H7 (cell line): ENCODE measurements around the gene TLX3. TPM values are rescaled to one million over a fixed set of nuclear protein-coding genes. Genes with fewer than 3 reads are reported as not detected.
"Not testable (repeated sequence)": the region's sequence is repeated elsewhere in the genome, so short reads cannot be mapped to it uniquely, and the experiment has no call there.

Experiments
- DNase-seq: peaks from one replicate; pipeline ENCODE4 v3.0.0; 2012
- H3K27me3 ChIP-seq: 2 replicates; pipeline ENCODE4 v1.6.0; 2011; ENCODE audit warnings: mild to moderate bottlenecking, low read length; ENCODE audit not compliant: control insufficient read depth, insufficient read depth
- H3K36me3 ChIP-seq: replicated peaks from 2 replicates; pipeline ENCODE4 v1.5.1; 2011; ENCODE audit warnings: low read length; ENCODE audit not compliant: control insufficient read depth, insufficient read depth
- H3K4me3 ChIP-seq: 2 replicates; pipeline ENCODE4 v1.5.1; 2011; ENCODE audit warnings: low read depth, mild to moderate bottlenecking, control low read depth, low read length, moderate library complexity; ENCODE audit not compliant: insufficient read depth
- total RNA-seq: library from RNA; depleted of rRNA; stranded (reverse); fragments of >200 nt; shearing (Covaris generic); gene quantifications from 2 replicates; pipeline ENCODE4 v1.2.3, GENCODE V29; 2014

The TLX3 gene
- total RNA-seq, 1 experiment from 2014 or later: not detected

- no peak for DNase-seq
- no peaks in the 10 kb centered on the region for H3K27me3 ChIP-seq
- H3K36me3 ChIP-seq: no peaks in the 10 kb centered on the region
- no peak overlapping the region for H3K4me3 ChIP-seq
Measured at GRCh38 chr5:171291371-171291770, 17.7 kb upstream of the TLX3 start.

DNA sequence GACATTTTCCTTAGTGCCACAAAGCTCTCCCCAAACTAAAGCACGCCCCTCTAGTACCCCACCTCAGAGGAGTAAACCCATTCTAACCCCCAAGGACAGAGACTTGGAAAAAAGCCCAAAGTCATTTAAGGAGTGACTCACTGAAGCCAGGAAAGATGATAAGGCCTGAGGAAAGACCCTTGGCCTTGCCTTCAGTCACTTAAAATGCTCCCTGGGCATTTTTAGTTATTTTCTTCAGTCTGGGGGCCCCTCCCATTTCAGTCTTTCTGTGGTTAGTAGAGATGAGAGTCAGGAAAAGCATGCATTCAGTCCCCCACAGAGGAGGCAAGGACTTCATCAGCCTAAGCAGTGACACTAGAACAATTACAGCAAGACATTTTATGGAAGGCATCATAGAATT is 13.7 kb upstream of the TLX3 start:
- no peaks in the 10 kb centered on the region for H3K36me3 ChIP-seq
- DNase-seq: no peak

DNA sequence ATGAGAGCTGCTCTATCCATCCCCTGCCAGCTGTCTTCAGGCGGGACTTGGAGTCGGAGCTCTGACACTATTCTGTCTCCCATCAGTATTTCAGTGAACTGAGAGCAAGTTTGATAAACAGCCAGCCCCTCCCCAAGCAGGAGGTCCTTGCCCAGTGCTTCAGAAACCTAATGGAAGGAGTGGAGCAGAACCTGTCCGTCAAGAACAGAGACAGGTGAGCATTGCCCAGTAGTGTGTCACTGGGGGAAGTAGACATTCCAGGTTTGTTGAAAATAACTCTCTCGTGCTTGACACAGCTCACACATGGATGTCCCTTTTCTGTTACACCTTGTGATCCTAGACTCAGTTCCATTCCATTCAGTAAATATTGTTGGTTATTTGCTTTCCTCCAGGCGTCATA is 13.2 kb upstream of the TLX3 start:
- H3K27me3 ChIP-seq: no peaks in the 10 kb centered on the region
- H3K36me3 ChIP-seq: no peaks in the 10 kb centered on the region
- H3K4me3 ChIP-seq: no peak overlapping the region
- no peak for DNase-seq

More for the DNA sequence above, 13.7 kb upstream of the TLX3 start:
- Histone ChIP-seq H3K4me3 (no peak overlapping the region), H3K27me3 (no peaks in the 10 kb centered on the region)

DNA sequence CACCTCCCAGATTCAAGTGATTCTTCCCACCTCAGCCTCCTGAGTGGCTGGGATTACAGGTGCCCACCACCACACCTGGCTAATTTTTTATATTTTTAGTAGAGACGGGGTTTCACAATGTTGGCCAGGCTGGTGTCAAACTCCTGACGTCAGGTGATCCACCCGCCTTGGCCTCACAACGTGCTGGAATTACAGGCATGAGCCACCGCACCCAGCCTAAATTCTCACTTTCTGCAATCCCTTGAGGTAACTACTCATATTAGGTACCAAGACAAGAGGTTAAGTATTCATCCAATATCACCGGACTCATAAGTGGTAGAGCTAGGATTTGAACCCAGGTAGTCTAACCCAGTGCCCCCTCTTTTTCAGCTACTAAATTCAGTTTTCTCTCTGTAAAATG is 11.1 kb upstream of the TLX3 start:
- not testable (repeated sequence) for H3K4me3 ChIP-seq, H3K36me3 ChIP-seq, DNase-seq, H3K27me3 ChIP-seq

DNA sequence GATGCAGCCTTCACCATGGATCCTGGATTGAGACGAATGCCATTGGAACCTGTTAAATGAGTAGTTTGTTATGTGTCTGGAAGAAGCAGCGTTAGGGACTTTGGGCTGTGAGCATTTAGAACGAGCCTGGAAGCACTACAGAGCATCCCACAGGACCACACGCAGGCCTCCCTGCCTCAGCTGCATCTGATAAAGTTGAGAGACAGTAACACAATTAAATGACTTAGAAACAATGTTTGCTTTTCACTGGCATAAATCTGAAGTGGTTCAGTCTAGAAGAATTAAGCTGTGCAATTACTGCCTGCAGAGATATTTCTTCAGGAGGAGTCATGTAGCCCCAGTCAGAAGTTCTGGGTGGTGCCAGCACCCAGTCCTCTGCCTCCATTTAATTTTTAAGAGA is 9.8 kb upstream of the TLX3 start:
- H3K27me3 ChIP-seq: peaks cover 20% of the 10 kb centered on the region
- H3K4me3 ChIP-seq: no peak overlapping the region
- no peak for DNase-seq
- H3K36me3 ChIP-seq: no peaks in the 10 kb centered on the region

- no peak for DNase-seq
- Histone ChIP-seq H3K36me3 (no peaks in the 10 kb centered on the region), H3K27me3 (peaks cover 26% of the 10 kb centered on the region), H3K4me3 (no peak overlapping the region)
Measured at GRCh38 chr5:171299851-171300250, 9.2 kb upstream of the TLX3 start.

DNA sequence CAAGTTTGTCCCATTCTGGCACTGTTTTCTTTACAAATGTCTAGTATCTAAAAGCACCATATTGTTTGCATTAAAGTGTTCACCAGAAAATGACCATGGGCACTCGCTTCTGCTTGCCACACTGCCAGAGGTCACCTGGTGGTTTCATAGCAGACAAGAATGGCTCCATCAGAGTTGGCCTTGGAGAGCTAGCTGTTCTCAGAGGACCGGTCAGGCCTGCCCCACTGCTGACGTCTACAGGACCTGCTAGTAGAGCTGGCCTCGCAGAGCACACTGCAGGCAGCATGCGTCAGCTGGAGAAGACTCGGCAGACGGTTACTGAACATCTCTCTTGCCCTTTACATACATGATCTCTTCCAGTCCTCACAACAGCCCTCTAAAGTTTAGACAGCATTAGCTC is 8.7 kb upstream of the TLX3 start:
- no peak for DNase-seq
- H3K36me3 ChIP-seq: no peaks in the 10 kb centered on the region
- H3K27me3 ChIP-seq: peaks cover 31% of the 10 kb centered on the region
- H3K4me3 ChIP-seq: no peak overlapping the region

DNA sequence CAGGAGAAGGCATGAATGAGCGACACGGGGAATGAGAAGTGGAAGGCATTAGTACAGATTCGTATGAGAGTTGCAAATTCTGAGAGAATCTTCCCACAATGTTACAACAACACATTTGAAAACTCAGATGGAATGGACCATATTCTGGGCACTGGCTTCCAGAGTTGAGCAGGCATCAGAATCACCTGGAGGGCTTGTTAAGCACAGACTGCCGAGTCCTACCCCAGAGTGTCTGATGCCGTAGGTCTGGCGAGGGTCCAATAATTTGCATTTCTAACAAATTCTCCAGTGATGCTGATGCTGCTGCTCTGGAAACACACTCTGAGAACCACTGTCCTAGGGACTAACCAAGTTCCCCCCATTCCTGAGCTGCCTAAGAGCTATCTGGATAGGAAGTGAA is 2.9 kb upstream of the TLX3 start:
- Histone ChIP-seq H3K27me3 (peaks cover 89% of the 10 kb centered on the region), H3K36me3 (no peaks in the 10 kb centered on the region), H3K4me3 (no peak overlapping the region)
- no peak for DNase-seq

- peaks cover 96% of the 10 kb centered on the region for H3K27me3 ChIP-seq
- no peak overlapping the region for H3K4me3 ChIP-seq
- peak; percentile 77 for DNase-seq
- H3K36me3 ChIP-seq: no peaks in the 10 kb centered on the region
Measured at GRCh38 chr5:171306781-171307591, 2.1 kb upstream of the TLX3 start.

- DNase-seq: no peak
- H3K4me3 ChIP-seq: peak overlapping the region; percentile 18
- peaks cover 100% of the 10 kb centered on the region for H3K27me3 ChIP-seq
- H3K36me3 ChIP-seq: no peaks in the 10 kb centered on the region
Measured at GRCh38 chr5:171307789-171308452, 1.1 kb upstream of the TLX3 start.

DNA sequence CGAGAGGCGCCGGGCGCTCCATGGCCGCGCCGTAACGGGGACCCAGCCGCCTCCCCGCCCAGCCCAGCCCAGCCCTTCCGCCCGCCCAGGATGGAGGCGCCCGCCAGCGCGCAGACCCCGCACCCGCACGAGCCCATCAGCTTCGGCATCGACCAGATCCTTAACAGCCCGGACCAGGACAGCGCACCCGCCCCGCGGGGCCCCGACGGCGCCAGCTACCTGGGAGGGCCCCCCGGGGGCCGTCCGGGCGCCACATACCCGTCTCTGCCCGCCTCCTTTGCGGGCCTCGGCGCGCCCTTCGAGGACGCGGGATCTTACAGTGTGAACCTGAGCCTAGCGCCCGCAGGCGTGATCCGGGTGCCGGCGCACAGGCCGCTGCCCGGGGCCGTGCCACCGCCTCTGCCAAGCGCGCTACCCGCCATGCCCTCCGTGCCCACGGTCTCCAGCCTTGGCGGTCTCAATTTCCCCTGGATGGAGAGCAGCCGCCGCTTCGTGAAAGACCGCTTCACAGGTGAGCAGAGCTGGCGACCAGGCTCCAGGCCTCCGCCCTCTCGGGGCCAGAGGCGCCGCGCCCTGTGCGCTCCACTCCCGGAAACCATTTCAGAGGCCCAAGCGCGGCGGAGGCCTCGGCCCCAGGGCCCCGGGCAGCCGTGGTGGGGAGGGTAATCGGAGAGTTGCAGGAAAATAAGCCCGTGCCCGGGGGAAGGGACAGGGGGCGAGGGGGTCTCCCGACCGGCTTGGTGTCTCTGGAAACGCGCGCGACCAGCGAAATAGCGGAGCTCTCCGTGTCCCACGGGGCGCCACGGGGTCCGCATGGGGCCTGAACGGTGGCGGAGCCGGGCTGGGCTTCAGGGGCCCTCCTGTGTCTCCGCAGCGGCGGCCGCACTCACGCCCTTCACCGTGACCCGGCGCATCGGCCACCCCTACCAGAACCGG is 496 bp downstream of the TLX3 start:
- Histone ChIP-seq H3K36me3 (no peaks in the 10 kb centered on the region), H3K27me3 (peaks cover 100% of the 10 kb centered on the region), H3K4me3 (peak overlapping the region; percentile 28)
- peak; percentile 81 for DNase-seq

- no peaks in the 10 kb centered on the region for H3K36me3 ChIP-seq
- DNase-seq: peak; percentile 86
- H3K27me3 ChIP-seq: peaks cover 100% of the 10 kb centered on the region
- H3K4me3 ChIP-seq: peak overlapping the region; percentile 10; the same call in 1 of the 2 replicates
Measured at GRCh38 chr5:171310212-171310818, 1.3 kb downstream of the TLX3 start.

GRCh38 chr5:171310819-171311321 is 1.8 kb downstream of the TLX3 start:
- no peak for DNase-seq
- no peaks in the 10 kb centered on the region for H3K36me3 ChIP-seq
- H3K4me3 ChIP-seq: peak overlapping the region; percentile 12; the same call in 1 of the 2 replicates
- H3K27me3 ChIP-seq: peaks cover 100% of the 10 kb centered on the region
